GM18861 (cell line): ENCODE results near the gene NR2F6.
"Not testable (repeated sequence)": the region's sequence is repeated elsewhere in the genome, so short reads cannot be mapped to it uniquely, and the experiment has no call there.

Experiments
- ATAC-seq: cut with Tn5 transposase; IDR thresholded peaks from one replicate; pipeline ENCODE4 v1.9.1; 2021; ENCODE audit not compliant: unreplicated experiment

The NR2F6 gene

GRCh38 chr19:17245535-17245984 is at the start of gene NR2F6:
TSS of gene NR2F6 (minus strand) at chr19:17245919. CDS start at chr19:17245220, 699 bp downstream.
- ATAC-seq = no peak

GRCh38 chr19:17294051-17294891 is 48.6 kb upstream of the NR2F6 start:
- no peak for ATAC-seq

GRCh38 chr19:17293605-17294004 is 47.9 kb upstream of the NR2F6 start:
- ATAC-seq = no peak

- ATAC-seq = peak; percentile 61
Measured at GRCh38 chr19:17292301-17293074, 46.8 kb upstream of the NR2F6 start.

- no peak for ATAC-seq
Measured at GRCh38 chr19:17289489-17289888, 43.8 kb upstream of the NR2F6 start.

- ATAC-seq = no peak
Measured at GRCh38 chr19:17286752-17287151, 41.0 kb upstream of the NR2F6 start.

GRCh38 chr19:17286263-17286662 is 40.5 kb upstream of the NR2F6 start:
- ATAC-seq = no peak

GRCh38 chr19:17285415-17286135 is 39.9 kb upstream of the NR2F6 start:
- no peak for ATAC-seq

GRCh38 chr19:17283504-17283996 is 37.8 kb upstream of the NR2F6 start:
- no peak for ATAC-seq

- ATAC-seq = peak; percentile 54
Measured at GRCh38 chr19:17282488-17283125, 36.9 kb upstream of the NR2F6 start.

- ATAC-seq = no peak
Measured at GRCh38 chr19:17281391-17282304, 35.9 kb upstream of the NR2F6 start, which contains the start of gene ANKLE1. TSS of gene ANKLE1 (plus strand) at chr19:17281901. CDS start at chr19:17281921, 20 bp downstream.

- ATAC-seq = no peak
Measured at GRCh38 chr19:17279436-17279835, 33.7 kb upstream of the NR2F6 start.

GRCh38 chr19:17275441-17276175 is 29.9 kb upstream of the NR2F6 start:
- ATAC-seq = no peak

GRCh38 chr19:17274892-17275291 is 29.2 kb upstream of the NR2F6 start:
- not testable (repeated sequence) for ATAC-seq

GRCh38 chr19:17268754-17269153 is 23.0 kb upstream of the NR2F6 start:
- no peak for ATAC-seq

GRCh38 chr19:17266975-17267788 is 21.5 kb upstream of the NR2F6 start, which contains the start of gene BABAM1:
TSS of gene BABAM1 (plus strand) at chr19:17267443. CDS start at chr19:17268807, 1,364 bp downstream.
- peak; percentile 87 for ATAC-seq

GRCh38 chr19:17266589-17266974 is 20.9 kb upstream of the NR2F6 start:
- no peak for ATAC-seq

- ATAC-seq = no peak
Measured at GRCh38 chr19:17266026-17266425, 20.3 kb upstream of the NR2F6 start.
